GM19463 (cell line): ENCODE results near the gene SOX13.

ENCODE experiments used
- ATAC-seq: cut with Tn5 transposase; IDR thresholded peaks from one replicate; pipeline ENCODE4 v1.9.1; 2021; ENCODE audit warnings: mild to moderate bottlenecking, moderate library complexity; ENCODE audit not compliant: unreplicated experiment

The SOX13 gene

GRCh38 chr1:204062106-204062505 lies 10.8 kb upstream of the SOX13 start:
- ATAC-seq, result no peak

GRCh38 chr1:204065174-204065985 lies 7.5 kb upstream of the SOX13 start:
- no peak for ATAC-seq

GRCh38 chr1:204065986-204066300 lies 7.0 kb upstream of the SOX13 start:
- ATAC-seq, result no peak

- no peak for ATAC-seq
These were observed 5.0 kb upstream of the SOX13 start for GRCh38 chr1:204067935-204068334.

- no peak for ATAC-seq
These were observed 3.0 kb upstream of the SOX13 start for GRCh38 chr1:204069887-204070286.

GRCh38 chr1:204070895-204071294 lies 2.0 kb upstream of the SOX13 start:
- no peak for ATAC-seq

- no peak for ATAC-seq
These were observed 940 bp downstream of the SOX13 start for GRCh38 chr1:204073837-204074273.

- no peak for ATAC-seq
These were observed 1.6 kb downstream of the SOX13 start for GRCh38 chr1:204074274-204075138.

GRCh38 chr1:204075139-204075521 lies 2.2 kb downstream of the SOX13 start:
- ATAC-seq, result no peak

GRCh38 chr1:204075890-204076846 lies 3.3 kb downstream of the SOX13 start:
- no peak for ATAC-seq

- no peak for ATAC-seq
These were observed 4.0 kb downstream of the SOX13 start for GRCh38 chr1:204076891-204077290.

GRCh38 chr1:204077979-204078696 lies 5.2 kb downstream of the SOX13 start:
- ATAC-seq, result no peak

- no peak for ATAC-seq
These were observed 6.7 kb downstream of the SOX13 start for GRCh38 chr1:204079608-204079999.

GRCh38 chr1:204080163-204080903 lies 7.4 kb downstream of the SOX13 start:
- ATAC-seq, result no peak

GRCh38 chr1:204081164-204081790 lies 8.4 kb downstream of the SOX13 start:
- ATAC-seq, result no peak

GRCh38 chr1:204081791-204082513 lies 9.0 kb downstream of the SOX13 start:
- no peak for ATAC-seq

- ATAC-seq, result no peak
These were observed 10.6 kb downstream of the SOX13 start for GRCh38 chr1:204083491-204083890.

- ATAC-seq, result no peak
These were observed 11.4 kb downstream of the SOX13 start for GRCh38 chr1:204084247-204084772.
